T-cell (primary cell): Measurements from ENCODE around the gene NFIC. TPM values are rescaled to one million over a fixed set of nuclear protein-coding genes. Genes with fewer than 3 reads are reported as not detected.

ENCODE experiments used
- ATAC-seq, 4 experiments: fragments of 200-7000 bp in 3 of 4; fragments of 150-1000 bp in 1 of 4; cut with Tn5 transposase; replicated peaks in 1 of 4; 1 replicate in 3 of 4; 2 replicates in 1 of 4; pipeline ENCODE4 v1.10.0; 2021; ENCODE audit warnings: moderate library complexity in 3 of 4, mild to moderate bottlenecking in 2 of 4, moderate number of reproducible peaks in 1 of 4
- CTCF ChIA-PET, 2 donors: fragments of 300-600 bp; sonication (Branson Sonifier 250); formaldehyde crosslinking; loops; one replicate each; lab custom pipeline; 2022; ENCODE audit warnings: antibody characterized with exemption in 2 of 2; lab: Charles Lee
- POLR2A ChIA-PET, 2 donors: fragments of 300-600 bp; sonication (Branson Sonifier 250); formaldehyde crosslinking; loops; one replicate each; lab custom pipeline; 2022; ENCODE audit warnings: antibody characterized with exemption in 2 of 2; lab: Charles Lee
- DNase-seq, 35 experiments: peaks; one replicate each; pipeline versions ENCODE4 v3.0.0 to v3.0.0-alpha.2; 2013 to 2023
- H3K27ac ChIP-seq: one replicate; pipeline ENCODE4 v1.5.1; 2013; ENCODE audit warnings: low read length
- H3K27me3 ChIP-seq, 2 experiments: replicated peaks in 1 of 2; 1 replicate in 1 of 2; 2 replicates in 1 of 2; pipeline versions ENCODE4 v1.6.1 to v1.7.0; 2013; ENCODE audit warnings: low read length in 1 of 2, mixed read lengths in 1 of 2; ENCODE audit not compliant: control insufficient read depth in 2 of 2, insufficient read depth in 2 of 2; ENCODE audit errors: extremely low read depth in 1 of 2
- H3K36me3 ChIP-seq, 2 donors: 1 replicate in 1 of 2; 2 replicates in 1 of 2; pipeline versions ENCODE4 v1.6.1 to v1.7.0; 2013; ENCODE audit warnings: low read length in 1 of 2; ENCODE audit not compliant: control insufficient read depth in 2 of 2, insufficient read depth in 1 of 2; ENCODE audit errors: extremely low read depth in 1 of 2
- H3K4me1 ChIP-seq, 2 experiments: 1 replicate in 1 of 2; 2 replicates in 1 of 2; pipeline versions ENCODE4 v1.6.1 to v1.7.0; 2013; ENCODE audit warnings: low read length in 2 of 2, mixed read lengths in 1 of 2; ENCODE audit not compliant: insufficient read depth in 2 of 2, control insufficient read depth in 1 of 2; ENCODE audit errors: extremely low read depth in 1 of 2
- H3K4me3 ChIP-seq, 2 donors: 1 replicate in 1 of 2; 2 replicates in 1 of 2; pipeline versions ENCODE4 v1.5.1 to v1.7.0; 2013; ENCODE audit warnings: mild to moderate bottlenecking in 2 of 2, low read length in 1 of 2, moderate library complexity in 1 of 2; ENCODE audit not compliant: control insufficient read depth in 1 of 2; ENCODE audit errors: extremely low read depth in 1 of 2
- H3K9me3 ChIP-seq: 2 replicates; pipeline ENCODE4 v1.7.0; 2013
- H3K27ac Mint-ChIP-seq, 2 donors: one replicate each; pipeline ENCODE4 v1.8.0; 2020 to 2021; ENCODE audit warnings: mild to moderate bottlenecking in 2 of 2, mixed read lengths in 2 of 2
- H3K27me3 Mint-ChIP-seq, 2 donors: one replicate each; pipeline ENCODE4 v1.8.0; 2021 to 2022; ENCODE audit warnings: mixed read lengths in 2 of 2
- H3K36me3 Mint-ChIP-seq: one replicate; pipeline ENCODE4 v1.8.0; 2021; ENCODE audit warnings: mixed read lengths
- H3K4me1 Mint-ChIP-seq, 3 donors: one replicate each; pipeline ENCODE4 v1.8.0; 2020 to 2022; ENCODE audit warnings: mixed read lengths in 3 of 3, mild to moderate bottlenecking in 1 of 3
- H3K4me3 Mint-ChIP-seq, 3 donors: one replicate each; pipeline ENCODE4 v1.8.0; 2020 to 2022; ENCODE audit warnings: mild to moderate bottlenecking in 3 of 3, mixed read lengths in 3 of 3, moderate library complexity in 3 of 3
- H3K9me3 Mint-ChIP-seq, 3 donors: one replicate each; pipeline ENCODE4 v1.8.0; 2020 to 2022; ENCODE audit warnings: mixed read lengths in 3 of 3
- WGBS: methylation state at CpG from one replicate; pipeline ENCODE4 v1.1.5; 2013; ENCODE audit warnings: missing lambda C conversion rate; ENCODE audit not compliant: insufficient coverage; 5-methylcytosine and 5-hydroxymethylcytosine counted together
- total RNA-seq, 35 experiments: library from RNA in 6 of 35; stranded (reverse) in 6 of 35; fragments of 120-200 nt in 1 of 35; gene quantifications; one replicate each; pipeline versions ENCODE4 v1.2.1 to v1.2.4 and lab custom pipeline; 2013 to 2026

NFIC gene
- total RNA-seq, 5 donors from 2014 or later (not counting 1 experiment from before 2014, with no cell fraction given): 27.1 to 41.7 (median 37.2) TPM

- Mint-ChIP-seq H3K27ac (no peak overlapping the region), H3K27me3 (peaks cover 0 to 6% of the 10 kb centered on the region in 2 donors), H3K36me3 (no peaks in the 10 kb centered on the region), H3K4me3 (peak overlapping the region; percentile 51 to 78 (median 61)), H3K9me3 (no peaks in the 10 kb centered on the region), H3K4me1 (peaks cover 47 to 57% (median 50%) of the 10 kb centered on the region in 3 donors)
- Histone ChIP-seq H3K36me3 (peaks cover 0 to 4% of the 10 kb centered on the region in 2 donors), H3K4me1 (peaks cover 7 to 49% of the 10 kb centered on the region in 2 experiments), H3K27ac (no peak overlapping the region), H3K4me3 (peak overlapping the region; percentile 40 to 54), H3K9me3 (no peaks in the 10 kb centered on the region), H3K27me3 (peaks cover 0 to 13% of the 10 kb centered on the region in 2 experiments)
- WGBS: 9% methylated on average over 13 of the region's 65 CpGs
- DNase-seq (peak in 1 of 35 experiments; percentile 12), ATAC-seq (peak in 3 of 4 experiments; percentile 32 to 45 (median 41))
- CTCF ChIA-PET: no interaction called here
- POLR2A ChIA-PET: no interaction called here
These were observed 607 bp downstream of the NFIC start for GRCh38 chr19:3366753-3367627.

GRCh38 chr19:3367628-3368440 is 1.5 kb downstream of the NFIC start:
- POLR2A ChIA-PET: no interaction called here
- WGBS: 85% methylated on average over 16 of the region's 24 CpGs
- H3K4me1 ChIP-seq: peaks cover 7 to 41% of the 10 kb centered on the region in 2 experiments
- Mint-ChIP-seq H3K4me3 (peak overlapping the region; percentile 58 to 78 (median 59)), H3K27me3 (peaks cover 0 to 6% of the 10 kb centered on the region in 2 donors), H3K36me3 (no peaks in the 10 kb centered on the region), H3K9me3 (no peaks in the 10 kb centered on the region), H3K27ac (peak overlapping the region in 1 of 2 donors; percentile 44), H3K4me1 (peaks cover 39 to 48% (median 42%) of the 10 kb centered on the region in 3 donors)
- H3K27ac ChIP-seq: no peak overlapping the region
- no peak overlapping the region for H3K4me3 ChIP-seq
- ATAC-seq (no peak), DNase-seq (no peak)
- peaks cover 0 to 13% of the 10 kb centered on the region in 2 experiments for H3K27me3 ChIP-seq
- H3K9me3 ChIP-seq: no peaks in the 10 kb centered on the region
- peaks cover 0 to 4% of the 10 kb centered on the region in 2 donors for H3K36me3 ChIP-seq
- CTCF ChIA-PET: no interaction called here

GRCh38 chr19:3368441-3368795 is 2.0 kb downstream of the NFIC start:
- DNase-seq (no peak), ATAC-seq (no peak)
- H3K27ac ChIP-seq: no peak overlapping the region
- H3K36me3 ChIP-seq: peaks cover 0 to 4% of the 10 kb centered on the region in 2 donors
- Mint-ChIP-seq H3K27ac (peak overlapping the region in 1 of 2 donors; percentile 44), H3K9me3 (no peaks in the 10 kb centered on the region), H3K4me3 (peak overlapping the region; percentile 25 to 78 (median 54)), H3K27me3 (peaks cover 0 to 6% of the 10 kb centered on the region in 2 donors), H3K36me3 (no peaks in the 10 kb centered on the region), H3K4me1 (peaks cover 37 to 46% (median 40%) of the 10 kb centered on the region in 3 donors)
- ChIA-PET CTCF (no interaction called here), POLR2A (no interaction called here)
- peaks cover 0 to 13% of the 10 kb centered on the region in 2 experiments for H3K27me3 ChIP-seq
- no peak overlapping the region for H3K4me3 ChIP-seq
- peaks cover 7 to 41% of the 10 kb centered on the region in 2 experiments for H3K4me1 ChIP-seq
- no peaks in the 10 kb centered on the region for H3K9me3 ChIP-seq
- WGBS: 70% methylated on average over 2 of the region's 5 CpGs

- peak overlapping the region in 2 of 3 donors; percentile 3 to 78 for H3K4me3 Mint-ChIP-seq
- POLR2A ChIA-PET: no interaction called here
- H3K9me3 Mint-ChIP-seq: no peaks in the 10 kb centered on the region
These were observed 2.5 kb downstream of the NFIC start for GRCh38 chr19:3368848-3369336.

GRCh38 chr19:3369337-3370213 is 3.2 kb downstream of the NFIC start:
- Histone ChIP-seq H3K9me3 (no peaks in the 10 kb centered on the region), H3K36me3 (peaks cover 0 to 4% of the 10 kb centered on the region in 2 donors), H3K4me1 (peaks cover 7 to 41% of the 10 kb centered on the region in 2 experiments), H3K27ac (no peak overlapping the region), H3K27me3 (peaks cover 0 to 13% of the 10 kb centered on the region in 2 experiments), H3K4me3 (no peak overlapping the region)
- peaks cover 33 to 42% (median 41%) of the 10 kb centered on the region in 3 donors for H3K4me1 Mint-ChIP-seq
- ChIA-PET POLR2A (no interaction called here), CTCF (no interaction called here)
- DNase-seq: no peak
- H3K27ac Mint-ChIP-seq: peak overlapping the region; percentile 65 to 69
- H3K4me3 Mint-ChIP-seq: peak overlapping the region in 2 of 3 donors; percentile 17 to 78
- no peaks in the 10 kb centered on the region for H3K9me3 Mint-ChIP-seq
- no peaks in the 10 kb centered on the region for H3K36me3 Mint-ChIP-seq
- 65% methylated on average over 39 of the region's 42 CpGs for WGBS
- H3K27me3 Mint-ChIP-seq: peaks cover 0 to 6% of the 10 kb centered on the region in 2 donors
- no peak for ATAC-seq

More at GRCh38 chr19:3368848-3369336, 2.5 kb downstream of the NFIC start:
- 72% methylated on average over 2 of the region's 4 CpGs for WGBS
- no peaks in the 10 kb centered on the region for H3K9me3 ChIP-seq
- DNase-seq (peak in 1 of 35 experiments; percentile 14), ATAC-seq (no peak)
- CTCF ChIA-PET: no interaction called here
- peaks cover 7 to 41% of the 10 kb centered on the region in 2 experiments for H3K4me1 ChIP-seq
- H3K27me3 Mint-ChIP-seq: peaks cover 0 to 6% of the 10 kb centered on the region in 2 donors
- H3K36me3 Mint-ChIP-seq: no peaks in the 10 kb centered on the region
- H3K27me3 ChIP-seq: peaks cover 0 to 13% of the 10 kb centered on the region in 2 experiments
- no peak overlapping the region for H3K4me3 ChIP-seq
- peak overlapping the region; percentile 65 to 69 for H3K27ac Mint-ChIP-seq
- no peak overlapping the region for H3K27ac ChIP-seq
- H3K4me1 Mint-ChIP-seq: peaks cover 36 to 46% (median 42%) of the 10 kb centered on the region in 3 donors
- H3K36me3 ChIP-seq: peaks cover 0 to 4% of the 10 kb centered on the region in 2 donors
